ENCODE measurements around the gene BCAS1.

BCAS1 gene

DNA sequence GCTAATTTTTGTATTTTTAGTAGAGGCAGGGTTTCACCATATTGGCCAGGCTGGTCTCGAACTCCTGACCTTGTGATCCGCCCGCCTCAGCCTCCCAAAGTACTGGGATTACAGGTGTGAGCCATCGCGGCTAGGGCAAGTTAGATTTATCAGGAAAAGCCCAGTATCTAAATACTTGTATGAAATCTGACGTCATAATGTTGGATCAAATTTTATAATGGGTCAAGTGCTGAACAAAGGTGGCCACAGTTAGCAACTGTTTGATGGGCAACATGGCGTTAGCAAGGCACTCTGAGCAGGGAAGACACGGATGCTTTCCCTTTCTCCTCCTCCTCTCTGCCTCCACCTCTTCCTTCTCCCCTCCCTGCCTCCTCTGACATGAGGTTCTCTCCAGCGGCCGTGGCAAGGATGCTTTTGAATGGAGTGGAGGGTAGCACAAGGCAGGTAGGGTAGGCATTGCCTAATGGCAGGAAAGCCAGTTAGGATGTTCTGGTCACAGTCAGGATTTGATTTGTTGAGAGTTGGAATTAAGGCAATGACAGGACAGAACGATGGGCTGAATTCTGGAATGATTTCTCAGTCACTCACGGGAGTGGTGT, 149.6 kb downstream of the BCAS1 start:
- DNase-seq = no peak

DNA sequence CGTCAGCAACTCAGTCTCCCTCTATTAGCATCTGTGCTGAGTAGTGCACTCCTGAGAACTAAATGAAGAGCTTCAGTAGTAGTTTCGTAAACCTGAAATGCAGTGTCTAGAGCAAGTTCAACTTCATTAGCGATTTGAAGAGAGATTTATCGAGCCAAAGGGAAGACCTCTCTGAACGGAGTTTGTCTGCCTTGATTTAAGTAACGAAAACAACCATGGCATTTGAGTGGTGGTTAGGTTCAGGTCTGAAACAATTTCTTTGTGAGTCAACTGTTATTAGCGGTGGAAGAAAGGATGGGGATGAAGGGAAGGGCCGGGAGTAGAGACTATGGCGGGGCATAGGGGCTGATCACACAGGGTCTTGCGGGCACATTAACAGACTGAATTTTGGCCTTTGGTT, 150.5 kb downstream of the BCAS1 start:
- DNase-seq = no peak

DNA sequence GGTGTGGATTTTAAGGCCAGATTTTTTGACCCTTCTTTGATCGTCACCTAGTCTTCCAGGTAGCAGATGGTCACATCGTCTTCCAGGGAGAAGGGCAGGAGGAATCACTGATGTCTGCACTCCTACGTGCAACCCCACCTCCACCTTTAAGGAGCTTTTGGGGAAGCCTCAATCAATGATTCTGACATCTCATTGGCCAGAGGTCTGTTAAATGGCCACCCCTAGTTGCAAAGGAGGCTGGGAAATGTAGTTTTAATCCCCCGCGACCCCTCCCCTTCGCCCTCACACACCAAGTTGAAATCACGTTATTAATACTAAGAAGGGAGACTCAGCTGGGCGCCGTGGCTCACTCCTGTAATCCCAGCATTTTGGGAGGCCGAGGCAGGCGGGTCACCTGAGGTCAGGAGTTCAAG, 151.4 kb downstream of the BCAS1 start:
- no peak for DNase-seq

DNA sequence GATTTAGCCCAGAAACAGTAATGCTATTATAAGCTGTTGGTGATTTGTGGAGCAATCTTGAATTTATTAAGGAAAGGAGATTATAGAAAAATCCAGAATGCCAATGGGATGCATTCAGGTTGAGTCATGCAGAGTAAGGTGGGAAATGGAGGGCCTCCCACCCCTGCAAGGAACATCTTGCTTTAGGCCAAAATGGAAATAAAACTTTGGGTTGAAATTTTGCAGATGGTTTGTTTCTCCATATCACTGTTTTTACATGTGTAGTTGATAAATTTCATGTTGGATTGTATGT, 152.4 kb downstream of the BCAS1 start:
- no peak for DNase-seq

DNA sequence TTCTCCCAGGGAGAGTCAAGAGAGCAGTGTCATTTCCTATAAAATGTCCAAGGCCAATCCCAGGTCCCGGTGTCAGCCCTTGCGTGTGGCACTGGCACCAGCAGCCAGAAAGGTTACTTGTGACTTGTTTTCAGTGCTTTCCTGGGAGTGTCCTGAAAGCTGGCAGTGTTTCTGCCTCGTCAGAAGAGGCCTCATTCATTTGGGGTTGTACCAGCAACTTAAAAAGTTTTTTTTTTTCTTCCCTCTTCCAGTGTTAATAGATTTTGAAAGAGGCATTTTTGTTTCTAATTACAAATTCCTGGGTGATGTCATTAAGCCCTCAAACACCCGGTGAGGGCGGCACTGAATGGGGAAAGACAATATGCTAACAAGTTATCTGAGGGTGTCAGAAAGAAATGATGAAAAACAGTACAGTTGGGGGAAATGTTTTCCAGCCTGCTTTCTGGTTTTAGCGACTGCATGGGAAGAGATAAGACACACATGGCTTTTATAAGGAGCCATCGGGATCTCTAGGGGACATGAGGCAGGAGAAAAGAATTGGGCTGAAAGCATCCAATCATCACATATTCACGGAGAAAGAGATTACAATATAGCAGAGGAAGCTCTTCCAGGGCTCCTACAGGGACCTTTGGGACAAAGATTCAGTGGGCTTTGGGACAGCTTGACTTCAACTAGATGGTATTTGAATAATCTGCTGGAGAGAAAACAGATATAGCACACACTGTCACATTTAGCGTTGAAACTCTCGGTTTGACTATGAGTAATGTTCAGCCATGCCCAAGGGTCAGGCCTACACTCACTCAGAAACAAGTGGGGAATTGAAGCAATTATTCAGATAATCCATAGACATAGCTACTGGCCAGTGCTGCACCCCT, 153.0 kb downstream of the BCAS1 start:
- no peak for DNase-seq

- no peak for DNase-seq
Measured at GRCh38 chr20:53916173-53916512, 154.3 kb downstream of the BCAS1 start.

- DNase-seq = peak; percentile 97
Measured at GRCh38 chr20:53915446-53916172, 154.8 kb downstream of the BCAS1 start.

GRCh38 chr20:53914781-53915445, 155.5 kb downstream of the BCAS1 start:
- no peak for DNase-seq

- DNase-seq = no peak
Measured at GRCh38 chr20:53914091-53914780, 156.2 kb downstream of the BCAS1 start.

DNA sequence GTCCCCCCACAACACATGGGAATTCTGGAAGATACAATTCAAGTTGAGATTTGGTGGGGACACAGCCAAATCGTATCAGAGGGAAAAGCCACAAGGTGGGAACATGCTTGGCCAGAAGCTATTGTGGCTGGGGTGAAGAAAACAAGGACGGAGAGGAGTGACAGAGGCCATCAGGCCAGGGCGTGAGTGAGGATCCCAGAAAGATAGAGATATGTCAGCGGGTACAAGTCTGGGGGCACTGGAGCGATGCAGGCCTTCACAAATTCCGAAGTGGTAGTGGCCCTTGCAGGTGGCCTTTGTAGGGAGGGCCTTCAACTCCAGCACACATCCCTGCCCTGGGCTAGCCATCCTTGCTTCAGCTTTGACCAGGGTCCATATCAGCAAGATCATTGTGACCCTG, 159.1 kb downstream of the BCAS1 start:
- no peak for DNase-seq

DNA sequence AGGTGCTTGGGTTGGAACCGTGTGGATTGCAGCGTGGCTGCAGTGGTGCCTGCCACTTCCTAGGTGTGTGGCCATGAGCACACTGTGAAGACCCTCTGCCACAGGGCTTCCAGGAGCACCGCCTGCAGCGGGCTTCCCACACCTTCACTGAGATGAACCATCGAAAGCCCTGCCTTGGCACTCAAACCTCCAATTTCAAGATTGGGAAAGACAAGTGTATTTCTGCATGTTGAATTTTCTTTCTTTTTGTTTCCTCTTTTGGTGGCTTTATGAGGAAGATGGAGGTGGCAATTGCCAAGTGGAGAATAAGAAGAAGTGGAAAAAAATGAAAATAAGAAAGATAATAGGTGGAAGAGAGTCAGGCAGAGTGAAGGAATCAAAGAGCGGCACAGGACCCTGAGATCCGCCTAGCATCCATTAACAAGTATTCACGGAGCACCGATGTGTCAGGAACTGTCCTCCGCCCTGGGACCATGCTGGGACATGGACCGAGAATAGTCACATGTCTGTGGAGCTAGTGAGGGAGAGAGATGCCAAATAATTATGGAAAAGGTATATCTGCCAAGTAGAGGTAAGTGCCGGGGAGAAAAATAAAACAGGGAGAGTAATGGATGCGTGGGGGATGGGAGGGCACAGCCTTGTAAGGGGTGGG, 159.9 kb downstream of the BCAS1 start:
- no peak for DNase-seq

DNA sequence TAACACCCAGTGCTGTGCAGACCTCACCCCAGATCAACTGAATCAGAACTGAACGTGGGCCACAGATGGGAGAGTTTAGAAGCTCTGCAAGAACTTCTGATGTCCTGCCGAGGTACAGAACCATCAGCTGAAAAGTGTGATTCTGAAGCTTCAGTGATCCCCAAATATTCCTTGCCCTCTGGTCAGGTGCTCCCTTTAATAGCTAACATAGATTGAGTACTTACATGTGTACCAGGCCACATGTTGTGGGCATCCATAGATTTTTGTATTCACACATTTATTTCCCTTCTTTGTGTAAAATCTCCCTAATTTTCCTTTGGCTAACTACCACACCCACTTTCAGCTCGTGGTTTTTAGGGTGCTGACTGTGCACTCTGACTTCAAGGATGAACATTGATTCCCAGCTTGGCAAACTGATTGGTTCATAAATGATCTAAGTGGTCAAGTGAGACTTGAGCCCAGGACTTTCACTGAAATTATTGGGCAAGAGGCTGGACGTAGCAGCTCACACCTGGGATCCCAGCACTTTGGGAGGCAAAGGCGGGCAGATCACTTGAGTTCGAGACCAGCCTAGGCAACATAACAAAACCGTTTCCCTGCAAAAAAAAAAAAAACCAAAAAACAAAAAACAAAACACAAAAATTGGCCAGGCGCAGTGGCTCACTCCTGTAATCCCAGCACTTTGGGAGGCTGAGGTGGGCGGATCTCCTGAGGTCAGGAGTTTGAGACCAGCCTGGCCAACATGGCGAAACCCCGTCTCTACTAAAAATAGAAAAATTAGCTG, 162.2 kb downstream of the BCAS1 start:
- DNase-seq = no peak

DNA sequence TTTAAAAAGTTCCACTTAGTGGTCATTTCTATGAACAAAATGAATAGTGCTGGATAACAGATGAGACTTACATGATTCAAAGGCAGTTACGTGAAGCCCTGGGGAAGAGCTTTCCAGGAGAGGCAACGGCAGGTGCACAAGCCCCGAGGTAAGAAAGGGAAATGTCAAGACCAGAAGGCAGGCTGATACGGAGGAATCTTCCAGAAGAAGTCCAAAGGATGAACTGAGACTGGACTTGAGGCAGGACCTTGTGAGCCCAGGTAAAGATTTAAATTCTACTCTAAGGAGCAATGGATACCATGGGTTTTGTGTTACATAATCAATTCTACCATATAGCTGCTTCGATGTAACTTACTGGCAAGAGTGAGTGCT, 164.6 kb downstream of the BCAS1 start:
- no peak for DNase-seq

DNA sequence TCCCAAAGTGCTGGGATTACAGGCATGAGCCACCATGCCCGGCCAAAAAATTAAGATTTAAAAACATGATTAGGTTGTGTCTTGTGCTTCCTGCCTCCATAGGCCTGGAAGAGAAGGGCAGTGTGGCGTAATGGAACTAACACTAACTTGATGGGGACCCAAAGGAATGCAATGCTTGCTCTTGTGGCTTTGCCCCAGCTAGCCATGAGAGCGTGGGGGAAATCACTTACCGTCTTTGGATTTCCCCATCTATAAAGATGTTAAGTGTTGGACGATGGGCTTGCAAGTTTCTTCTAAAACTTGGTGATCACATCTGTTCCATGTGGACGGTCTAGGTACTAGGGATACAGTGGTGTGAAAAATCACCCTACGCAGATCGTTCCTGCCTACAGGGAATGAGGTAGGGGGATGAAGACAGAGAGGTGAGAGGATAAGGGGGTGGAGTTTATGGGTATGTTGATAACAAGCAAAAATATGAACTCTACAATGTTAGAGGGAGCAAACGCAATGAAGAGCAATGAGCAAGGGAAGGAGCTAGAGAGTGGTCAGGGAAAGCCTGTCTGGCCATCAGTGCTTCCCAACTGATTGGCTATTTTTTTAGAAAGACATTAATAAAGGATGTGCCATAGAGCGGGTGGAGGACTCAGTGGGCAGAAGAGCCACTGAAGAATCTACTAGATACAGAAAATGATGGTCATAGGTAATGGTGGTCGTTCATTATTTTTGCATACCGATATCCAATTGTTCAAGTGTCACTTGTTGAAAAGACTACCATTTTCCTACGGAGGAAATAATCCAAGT, 165.2 kb downstream of the BCAS1 start:
- DNase-seq = no peak

DNA sequence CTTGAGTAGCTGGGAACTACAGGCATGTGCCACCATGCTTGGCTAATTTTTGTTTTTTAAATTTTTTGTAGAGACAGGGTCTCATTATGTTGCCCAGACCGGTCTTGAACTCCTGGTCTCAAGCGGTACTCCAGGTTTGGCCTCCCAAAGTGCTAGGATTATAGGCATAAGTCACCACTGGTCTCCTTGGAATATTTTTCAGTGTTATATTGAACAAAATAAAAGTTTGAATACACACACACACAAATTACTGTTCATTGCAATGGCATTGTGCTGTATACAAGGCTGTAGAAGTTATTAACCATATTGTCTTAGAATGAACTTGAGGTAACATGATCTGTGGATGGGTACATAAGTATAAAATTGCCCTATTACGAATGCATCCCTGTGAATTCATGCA, 166.1 kb downstream of the BCAS1 start:
- no peak for DNase-seq

GRCh38 chr20:53903652-53903987, 166.8 kb downstream of the BCAS1 start:
- no peak for DNase-seq

DNA sequence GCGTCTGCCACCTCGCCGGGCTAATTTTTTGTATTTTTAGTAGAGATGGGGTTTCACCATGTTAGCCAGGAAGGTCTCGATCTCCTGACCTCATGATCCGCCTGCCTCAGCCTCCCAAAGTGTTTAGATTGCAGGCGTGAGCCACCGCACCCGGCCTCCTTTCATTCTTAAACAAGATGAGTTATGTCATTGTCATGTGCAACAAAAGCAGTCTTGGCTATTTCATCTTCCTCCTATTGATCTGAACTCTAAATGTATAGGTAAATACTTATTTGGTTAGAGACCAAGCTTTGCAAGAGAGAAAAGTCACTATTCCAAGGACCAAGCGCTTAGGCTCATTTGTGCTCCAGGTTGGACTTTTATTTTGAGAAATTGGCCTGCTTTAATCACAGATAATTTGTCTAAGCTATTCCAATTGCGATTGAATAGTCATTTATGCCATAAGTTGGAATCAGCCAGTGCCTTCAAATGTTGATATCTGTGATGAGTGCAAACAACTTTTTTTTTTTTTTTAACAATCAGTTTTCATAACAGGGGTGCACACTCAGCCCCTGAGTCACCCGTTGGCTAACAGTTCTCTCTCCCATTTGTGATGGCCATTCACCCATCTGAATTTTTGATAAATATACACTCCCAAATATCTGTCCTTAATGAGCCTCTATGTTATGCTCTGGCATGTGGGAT, 167.3 kb downstream of the BCAS1 start:
- no peak for DNase-seq

DNA sequence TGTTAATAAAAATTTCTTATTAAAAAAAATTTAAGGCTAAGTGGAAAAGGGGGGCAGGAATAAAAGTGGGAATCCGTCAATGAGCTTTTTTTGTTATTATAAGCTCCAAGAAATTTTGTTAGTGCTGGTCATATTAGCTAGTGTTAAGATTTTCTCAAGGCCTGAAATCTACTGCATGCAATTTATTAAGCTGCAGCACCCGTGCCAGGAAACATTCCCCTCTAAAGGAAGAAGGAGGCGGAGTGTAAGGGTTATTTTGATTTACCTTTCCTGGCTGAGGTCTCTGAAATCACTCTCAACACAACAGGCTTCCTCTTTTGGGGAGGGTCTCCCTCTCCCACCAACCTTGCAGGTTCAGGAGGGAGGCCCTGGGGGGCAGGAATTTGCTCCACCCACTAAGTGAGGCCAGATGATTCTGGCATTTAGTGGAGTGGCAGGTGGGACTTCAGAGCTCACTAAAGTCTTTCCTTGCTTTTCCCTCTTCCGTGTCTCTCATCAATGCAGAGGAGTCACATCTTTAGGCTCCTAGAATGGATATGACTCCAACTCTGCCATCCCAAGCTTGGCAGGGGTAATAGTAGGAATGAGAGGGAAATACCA, 168.8 kb downstream of the BCAS1 start:
- DNase-seq = no peak

DNA sequence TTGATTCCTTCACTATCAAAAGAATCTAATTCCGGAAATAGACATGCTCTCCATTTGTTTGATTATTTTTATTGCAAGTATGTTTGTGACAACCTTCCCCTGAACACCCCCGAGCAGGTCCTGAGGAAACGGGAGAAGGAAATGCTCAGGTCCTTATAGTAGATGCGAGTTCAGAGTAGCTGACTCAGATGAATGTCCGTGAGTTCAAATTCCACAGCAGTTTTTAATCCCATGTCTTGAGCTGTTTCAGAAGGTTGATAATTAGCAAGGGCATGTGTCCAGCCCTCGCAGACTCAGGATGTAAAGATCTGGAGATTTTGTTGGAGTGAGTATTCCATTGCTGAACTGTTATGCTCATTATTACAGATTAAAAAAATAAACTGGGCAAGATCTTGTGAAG, 169.3 kb downstream of the BCAS1 start:
- DNase-seq = no peak

- DNase-seq = no peak
Measured at GRCh38 chr20:53900380-53900999, 169.9 kb downstream of the BCAS1 start.

Data from stimulated activated CD4-positive, alpha-beta T cell treated with anti-CD3 and anti-CD28 coated beads, Interleukin-4, amount 100 ng/mL, for 24 hours (primary cell).